Measurements from ENCODE around the gene PSEN1.

Gene PSEN1

GRCh38 chr14:73236752-73237218, 100.5 kb downstream of the PSEN1 start:
- no peak for DNase-seq (ENCODE audit: low read depth)
- TF ChIP-seq CTCF (IDR thresholded peaks at IDR 0.05; ENCODE audit: insufficient read depth, low read depth, low read length, missing control alignments), result no peak
- no peak overlapping the region for H3K4me3 ChIP-seq (ENCODE audit: low read depth, low read length)

- no peak for TF ChIP-seq CTCF (IDR thresholded peaks at IDR 0.05; ENCODE audit: insufficient read depth, low read depth, low read length, missing control alignments)
- DNase-seq (ENCODE audit: low read depth), result no peak
- peak within 1 kb of the TSS; percentile 3; the same call in 1 of the 2 replicates for H3K4me3 ChIP-seq (ENCODE audit: low read depth, low read length)
These were observed 101.0 kb downstream of the PSEN1 start, which contains the start of gene PAPLN for GRCh38 chr14:73237219-73237785. Gene PAPLN, plus strand, starts transcription at chr14:73237506. Its CDS starts 2,273 bp downstream, at chr14:73239779.

GRCh38 chr14:73237786-73238423, 101.6 kb downstream of the PSEN1 start:
- no peak for DNase-seq (ENCODE audit: low read depth)
- peak overlapping the region; percentile 3; the same call in 1 of the 2 replicates for H3K4me3 ChIP-seq (ENCODE audit: low read depth, low read length)
- no peak for TF ChIP-seq CTCF (IDR thresholded peaks at IDR 0.05; ENCODE audit: insufficient read depth, low read depth, low read length, missing control alignments)

- TF ChIP-seq CTCF (IDR thresholded peaks at IDR 0.05; ENCODE audit: insufficient read depth, low read depth, low read length, missing control alignments), result no peak
- H3K4me3 ChIP-seq (ENCODE audit: low read depth, low read length), result no peak overlapping the region; the same call in 1 of the 2 replicates
These were observed 102.1 kb downstream of the PSEN1 start for GRCh38 chr14:73238424-73238852.

GRCh38 chr14:73238941-73239340, 102.6 kb downstream of the PSEN1 start:
- no peak for DNase-seq (ENCODE audit: low read depth)
- no peak for TF ChIP-seq CTCF (IDR thresholded peaks at IDR 0.05; ENCODE audit: insufficient read depth, low read depth, low read length, missing control alignments)
- no peak overlapping the region for H3K4me3 ChIP-seq (ENCODE audit: low read depth, low read length)

More at GRCh38 chr14:73238424-73238852, 102.1 kb downstream of the PSEN1 start:
- DNase-seq (ENCODE audit: low read depth), result no peak

GRCh38 chr14:73239393-73240241, 103.3 kb downstream of the PSEN1 start:
- DNase-seq (ENCODE audit: low read depth), result no peak
- no peak for TF ChIP-seq CTCF (IDR thresholded peaks at IDR 0.05; ENCODE audit: insufficient read depth, low read depth, low read length, missing control alignments)
- H3K4me3 ChIP-seq (ENCODE audit: low read depth, low read length), result no peak overlapping the region

Measured in GM12865 (cell line).